GM23338 (cell line): Measurements from ENCODE around the gene KIF6. TPM values are rescaled to one million over a fixed set of nuclear protein-coding genes. Genes with fewer than 3 reads are reported as not detected.

Source experiments
- ATAC-seq: fragments of 200-7000 bp; cut with Tn5 transposase; 3 replicates; pipeline ENCODE4 v1.9.1; 2020
- DNase-seq: peaks from one replicate; pipeline ENCODE4 v3.0.0-alpha.2; 2015; ENCODE audit warnings: low spot score
- H2AFZ ChIP-seq: fragments of 200-600 bp; sonication (generic); 2 replicates; pipeline ENCODE4 v1.8.0; 2016; ENCODE audit warnings: antibody characterized with exemption, mild to moderate bottlenecking, moderate library complexity
- H3F3A ChIP-seq: fragments of 200-600 bp; sonication (generic); replicated peaks from 2 replicates; pipeline ENCODE4 v1.8.0; 2017; ENCODE audit warnings: antibody characterized with exemption, mixed run types, low read depth
- H3K27ac ChIP-seq: fragments of 200-600 bp; sonication (generic); 2 replicates; pipeline ENCODE4 v1.6.1; 2016; ENCODE audit warnings: low read depth
- H3K27me3 ChIP-seq: fragments of 200-600 bp; sonication (generic); 2 replicates; pipeline ENCODE4 v1.8.0; 2016; ENCODE audit warnings: mild to moderate bottlenecking, mixed run types, moderate library complexity; ENCODE audit not compliant: insufficient read depth
- H3K36me3 ChIP-seq: fragments of 200-600 bp; sonication (generic); 2 replicates; pipeline ENCODE4 v1.8.0; 2016; ENCODE audit warnings: mild to moderate bottlenecking; ENCODE audit not compliant: insufficient read depth
- H3K4me1 ChIP-seq: fragments of 200-600 bp; sonication (generic); 2 replicates; pipeline ENCODE4 v1.8.0; 2016; ENCODE audit warnings: mild to moderate bottlenecking, moderate library complexity; ENCODE audit not compliant: insufficient read depth
- H3K4me2 ChIP-seq: fragments of 200-600 bp; sonication (generic); 2 replicates; pipeline ENCODE4 v1.7.1; 2017; ENCODE audit warnings: mixed run types
- H3K4me3 ChIP-seq: fragments of 200-600 bp; sonication (generic); 2 replicates; pipeline ENCODE4 v1.6.1; 2016; ENCODE audit warnings: mixed run types
- H3K79me2 ChIP-seq: fragments of 200-600 bp; sonication (generic); replicated peaks from 2 replicates; pipeline ENCODE4 v1.8.0; 2017; ENCODE audit warnings: mild to moderate bottlenecking; ENCODE audit not compliant: insufficient read depth
- H3K9me2 ChIP-seq: fragments of 200-600 bp; sonication (generic); 2 replicates; pipeline ENCODE4 v1.8.0; 2017; ENCODE audit not compliant: insufficient read depth
- H4K20me1 ChIP-seq: fragments of 200-600 bp; sonication (generic); replicated peaks from 2 replicates; pipeline ENCODE4 v1.8.0; 2017; ENCODE audit warnings: mild to moderate bottlenecking; ENCODE audit not compliant: insufficient read depth
- H3K27ac Mint-ChIP-seq: 2 replicates; pipeline ENCODE4 v1.8.0; 2020; ENCODE audit warnings: inconsistent platforms, mild to moderate bottlenecking, moderate library complexity, mixed read lengths
- H3K27me3 Mint-ChIP-seq: 3 replicates; pipeline ENCODE4 v1.8.0; 2022; ENCODE audit warnings: low read depth, mild to moderate bottlenecking, moderate library complexity, mixed read lengths, inconsistent platforms; ENCODE audit not compliant: insufficient read depth, poor library complexity
- H3K36me3 Mint-ChIP-seq: 3 replicates; pipeline ENCODE4 v1.8.0; 2021; ENCODE audit warnings: low read depth, mild to moderate bottlenecking, inconsistent platforms, moderate library complexity, mixed read lengths
- H3K4me1 Mint-ChIP-seq: 3 replicates; pipeline ENCODE4 v1.8.0; 2020; ENCODE audit warnings: mild to moderate bottlenecking, inconsistent platforms, mixed read lengths
- H3K4me3 Mint-ChIP-seq: 3 replicates; pipeline ENCODE4 v1.8.0; 2021; ENCODE audit warnings: moderate library complexity, mild to moderate bottlenecking, inconsistent platforms, mixed read lengths
- H3K9me3 Mint-ChIP-seq: 3 replicates; pipeline ENCODE4 v1.8.0; 2020; ENCODE audit warnings: moderate library complexity, mild to moderate bottlenecking, inconsistent platforms, mixed read lengths
- CTCF ChIP-seq, 2 experiments: fragments of 200-600 bp in 1 of 2; sonication (generic) in 1 of 2; conservative IDR thresholded peaks; 2 replicates each; pipeline versions ENCODE4 v1.5.1 to v1.6.1; 2016 to 2017; ENCODE audit warnings: antibody characterized with exemption in 2 of 2, low read depth in 2 of 2, mild to moderate bottlenecking in 2 of 2, moderate library complexity in 1 of 2
- ETS1 ChIP-seq: IDR thresholded peaks from 2 replicates; pipeline ENCODE4 v1.6.1; 2016; ENCODE audit warnings: antibody characterized with exemption
- EZH2 ChIP-seq: fragments of 200-600 bp; sonication (generic); IDR thresholded peaks from one replicate; pipeline ENCODE4 v1.8.0; 2017; ENCODE audit warnings: antibody characterized with exemption, mild to moderate bottlenecking, low read depth; ENCODE audit not compliant: unreplicated experiment
- EZH2phosphoT487 ChIP-seq: fragments of 200-600 bp; sonication (generic); IDR thresholded peaks from one replicate; pipeline ENCODE4 v1.8.1; 2018; ENCODE audit warnings: antibody characterized with exemption; ENCODE audit not compliant: unreplicated experiment
- NANOG ChIP-seq: IDR thresholded peaks from 2 replicates; pipeline ENCODE4 v1.6.1; 2016; ENCODE audit warnings: antibody characterized with exemption, borderline replicate concordance
- POLR2AphosphoS5 ChIP-seq: IDR thresholded peaks from 2 replicates; pipeline ENCODE4 v1.6.1; 2016; ENCODE audit warnings: antibody characterized with exemption, low read depth
- REST ChIP-seq: IDR thresholded peaks from one replicate; pipeline ENCODE4 v1.6.1; 2018; ENCODE audit warnings: antibody characterized with exemption; ENCODE audit not compliant: unreplicated experiment
- STAT1 ChIP-seq: IDR thresholded peaks from one replicate; pipeline ENCODE4 v1.6.1; 2016; ENCODE audit warnings: antibody characterized with exemption; ENCODE audit not compliant: unreplicated experiment
- ZNF114 ChIP-seq: fragments of 250-450 bp; sonication (Bioruptor Pico); IDR thresholded peaks from 2 replicates; pipeline ENCODE4 v1.5.0; 2020; ENCODE audit warnings: mild to moderate bottlenecking, moderate library complexity
- ZNF331 ChIP-seq: fragments of 250-450 bp; sonication (Bioruptor Pico); IDR thresholded peaks from 2 replicates; pipeline ENCODE4 v1.5.0; 2020; ENCODE audit warnings: low read depth, mild to moderate bottlenecking, moderate library complexity
- polyA plus RNA-seq: library from polyadenylated mRNA; unstranded; fragments of >200 nt; fragmentation: Nextera tagmentation; extraction: Ambion mirVana; gene quantifications from 2 replicates; pipeline ENCODE4 v1.2.1, GENCODE V29; 2016
- total RNA-seq: library from RNA; depleted of rRNA; stranded (reverse); fragments of >200 nt; shearing (Covaris generic); gene quantifications from 2 replicates; pipeline ENCODE4 v1.2.3, GENCODE V29; 2014

The KIF6 gene
- total and polyA plus RNA-seq, 2 experiments from 2014 or later, result 0.87 to 1.7 TPM

GRCh38 chr6:39560915-39561314, 164.3 kb downstream of the KIF6 start:
- H3K4me3 ChIP-seq, result no peak overlapping the region
- H3K27ac Mint-ChIP-seq, result no peak overlapping the region
- ATAC-seq (no peak), DNase-seq (no peak)
- no peak overlapping the region for H3K4me2 ChIP-seq
- no peaks in the 10 kb centered on the region for H3K27me3 ChIP-seq
- no peaks in the 10 kb centered on the region for H4K20me1 ChIP-seq
- no peaks in the 10 kb centered on the region for H3K9me2 ChIP-seq
- no peaks in the 10 kb centered on the region for H3K36me3 ChIP-seq
- no peak overlapping the region for H2AFZ ChIP-seq
- peaks cover 5% of the 10 kb centered on the region; the same call in 2 of the 3 replicates for H3K4me1 Mint-ChIP-seq
- no peaks in the 10 kb centered on the region for H3K79me2 ChIP-seq
- TF ChIP-seq REST, result no peak
- no peak for TF ChIP-seq ETS1
- TF ChIP-seq ZNF331 (CRISPR knock-in tag), result no peak
- TF ChIP-seq POLR2AphosphoS5, result no peak
- no peaks in the 10 kb centered on the region for H3K9me3 Mint-ChIP-seq
- H3F3A ChIP-seq, result no peaks in the 10 kb centered on the region
- H3K27ac ChIP-seq, result no peak overlapping the region
- no peak overlapping the region for H3K4me3 Mint-ChIP-seq
- peaks cover 3% of the 10 kb centered on the region for H3K27me3 Mint-ChIP-seq
- no peaks in the 10 kb centered on the region for H3K4me1 ChIP-seq
- H3K36me3 Mint-ChIP-seq, result no peaks in the 10 kb centered on the region

GRCh38 chr6:39558591-39559190, 166.5 kb downstream of the KIF6 start:
- no peak for TF ChIP-seq ETS1
- no peak for TF ChIP-seq EZH2phosphoT487
- TF ChIP-seq CTCF (conservative IDR thresholded peaks at IDR 0.05; ENCODE audit: low read depth in 2 of 2), result no peak
- no peak for TF ChIP-seq EZH2
- no peak for TF ChIP-seq ZNF114 (CRISPR knock-in tag)
- no peak for TF ChIP-seq NANOG
- TF ChIP-seq REST, result no peak
- TF ChIP-seq STAT1, result no peak
- H3K79me2 ChIP-seq, result no peaks in the 10 kb centered on the region
- no peaks in the 10 kb centered on the region for H3F3A ChIP-seq
- no peaks in the 10 kb centered on the region for H3K27me3 ChIP-seq
- no peak overlapping the region for H3K27ac ChIP-seq
- peaks cover 11% of the 10 kb centered on the region for H3K27me3 Mint-ChIP-seq
- H3K9me2 ChIP-seq, result peaks cover 7% of the 10 kb centered on the region; the same call in 1 of the 2 replicates
- no peak for DNase-seq
- H3K9me3 Mint-ChIP-seq, result no peaks in the 10 kb centered on the region
- no peak overlapping the region for H2AFZ ChIP-seq
- H3K27ac Mint-ChIP-seq, result no peak overlapping the region
- H3K36me3 Mint-ChIP-seq, result no peaks in the 10 kb centered on the region
- H3K36me3 ChIP-seq, result no peaks in the 10 kb centered on the region
- H3K4me1 Mint-ChIP-seq, result peaks cover 20% of the 10 kb centered on the region
- no peak overlapping the region for H3K4me2 ChIP-seq
- no peaks in the 10 kb centered on the region for H4K20me1 ChIP-seq
- H3K4me3 ChIP-seq, result no peak overlapping the region
- peaks cover under 1% of the 10 kb centered on the region for H3K4me1 ChIP-seq
- H3K4me3 Mint-ChIP-seq, result no peak overlapping the region
- ATAC-seq, result no peak
